GM12891 (cell line): ENCODE results near the gene DSC1. TPM values are rescaled to one million over a fixed set of nuclear protein-coding genes. Genes with fewer than 3 reads are reported as not detected.
A peak's percentile ranks its signal among the peaks of the same experiment; 100 is the strongest.

Experiments used
- DNase-seq: peaks from one replicate; pipeline ENCODE4 v3.0.0; 2011; ENCODE audit warnings: low spot score; ENCODE audit not compliant: insufficient read length
- FAIRE-seq: peaks from 2 replicates; lab custom pipeline; 2011; peaks lifted over from hg19 to GRCh38; lab: Jason Lieb, UNC
- PAX5 ChIP-seq: IDR thresholded peaks from 2 replicates; pipeline ENCODE4 v1.6.1; 2011; ENCODE audit warnings: low read length, moderate library complexity, mild to moderate bottlenecking; ENCODE audit not compliant: insufficient read depth, severe bottlenecking
- POLR2A ChIP-seq: IDR thresholded peaks from 2 replicates; pipeline ENCODE4 v1.6.1; 2011; ENCODE audit warnings: low read depth, low read length, control low read depth
- POLR2AphosphoS5 ChIP-seq: IDR thresholded peaks from 2 replicates; pipeline ENCODE4 v1.6.1; 2011; ENCODE audit warnings: low read depth, low read length, control low read depth
- POU2F2 ChIP-seq: IDR thresholded peaks from 2 replicates; pipeline ENCODE4 v1.6.1; 2011; ENCODE audit warnings: low read depth, mild to moderate bottlenecking, control low read depth, low read length, moderate library complexity
- SPI1 ChIP-seq: IDR thresholded peaks from 2 replicates; pipeline ENCODE4 v1.6.1; 2011; ENCODE audit warnings: low read depth, low read length, control low read depth
- TAF1 ChIP-seq: IDR thresholded peaks from 2 replicates; pipeline ENCODE4 v1.6.1; 2011; ENCODE audit warnings: low read depth, low read length, control low read depth
- polyA plus RNA-seq: library from polyadenylated mRNA; unstranded; fragments of >200 nt; gene quantifications from one replicate; pipeline ENCODE4 v1.2.1, GENCODE V29; 2012; ENCODE audit warnings: low read depth, missing spikeins, inconsistent platforms; ENCODE audit not compliant: missing spikeins

Gene DSC1, protein sequence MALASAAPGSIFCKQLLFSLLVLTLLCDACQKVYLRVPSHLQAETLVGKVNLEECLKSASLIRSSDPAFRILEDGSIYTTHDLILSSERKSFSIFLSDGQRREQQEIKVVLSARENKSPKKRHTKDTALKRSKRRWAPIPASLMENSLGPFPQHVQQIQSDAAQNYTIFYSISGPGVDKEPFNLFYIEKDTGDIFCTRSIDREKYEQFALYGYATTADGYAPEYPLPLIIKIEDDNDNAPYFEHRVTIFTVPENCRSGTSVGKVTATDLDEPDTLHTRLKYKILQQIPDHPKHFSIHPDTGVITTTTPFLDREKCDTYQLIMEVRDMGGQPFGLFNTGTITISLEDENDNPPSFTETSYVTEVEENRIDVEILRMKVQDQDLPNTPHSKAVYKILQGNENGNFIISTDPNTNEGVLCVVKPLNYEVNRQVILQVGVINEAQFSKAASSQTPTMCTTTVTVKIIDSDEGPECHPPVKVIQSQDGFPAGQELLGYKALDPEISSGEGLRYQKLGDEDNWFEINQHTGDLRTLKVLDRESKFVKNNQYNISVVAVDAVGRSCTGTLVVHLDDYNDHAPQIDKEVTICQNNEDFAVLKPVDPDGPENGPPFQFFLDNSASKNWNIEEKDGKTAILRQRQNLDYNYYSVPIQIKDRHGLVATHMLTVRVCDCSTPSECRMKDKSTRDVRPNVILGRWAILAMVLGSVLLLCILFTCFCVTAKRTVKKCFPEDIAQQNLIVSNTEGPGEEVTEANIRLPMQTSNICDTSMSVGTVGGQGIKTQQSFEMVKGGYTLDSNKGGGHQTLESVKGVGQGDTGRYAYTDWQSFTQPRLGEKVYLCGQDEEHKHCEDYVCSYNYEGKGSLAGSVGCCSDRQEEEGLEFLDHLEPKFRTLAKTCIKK
- polyA plus RNA-seq: not detected

DNA sequence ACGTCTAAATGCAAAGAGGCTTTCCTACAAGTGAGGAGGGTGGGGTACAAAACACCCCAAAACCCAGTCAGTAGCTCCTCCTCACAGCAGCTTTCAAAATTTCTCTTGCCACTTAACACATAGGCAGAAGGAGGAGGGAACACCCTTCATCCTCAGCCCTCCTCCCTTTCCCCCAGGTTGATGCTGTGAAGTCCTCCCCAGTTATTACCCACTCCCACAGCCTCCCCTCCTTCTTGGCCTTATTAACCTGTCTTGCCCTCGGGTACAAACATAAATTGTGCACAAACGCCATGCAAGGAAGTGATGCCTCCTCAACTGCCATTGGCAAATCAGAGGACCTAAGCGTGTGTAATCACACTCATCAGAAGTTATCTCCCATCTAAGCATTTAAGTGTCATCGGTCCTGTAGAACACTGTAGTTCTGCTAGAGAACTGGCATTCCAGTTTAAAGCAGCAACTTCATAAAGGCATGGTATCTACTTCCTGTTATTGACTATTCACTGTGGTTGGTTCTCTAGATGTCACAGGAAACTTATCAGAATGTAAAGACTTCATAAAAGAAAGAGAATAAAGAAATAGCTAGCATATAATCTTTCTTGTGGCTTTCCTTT, at the start of gene DSC1:
Gene DSC1, minus strand, starts transcription at position 32 of the 611 bp plus-strand sequence. CDS start 262 bp downstream, outside the sequence.
- TF ChIP-seq SPI1 (no peak), TAF1 (no peak), POU2F2 (no peak), POLR2AphosphoS5 (no peak), PAX5 (no peak), POLR2A (no peak)
- DNase-seq (no peak), FAIRE-seq (peak; percentile 33)

DNA sequence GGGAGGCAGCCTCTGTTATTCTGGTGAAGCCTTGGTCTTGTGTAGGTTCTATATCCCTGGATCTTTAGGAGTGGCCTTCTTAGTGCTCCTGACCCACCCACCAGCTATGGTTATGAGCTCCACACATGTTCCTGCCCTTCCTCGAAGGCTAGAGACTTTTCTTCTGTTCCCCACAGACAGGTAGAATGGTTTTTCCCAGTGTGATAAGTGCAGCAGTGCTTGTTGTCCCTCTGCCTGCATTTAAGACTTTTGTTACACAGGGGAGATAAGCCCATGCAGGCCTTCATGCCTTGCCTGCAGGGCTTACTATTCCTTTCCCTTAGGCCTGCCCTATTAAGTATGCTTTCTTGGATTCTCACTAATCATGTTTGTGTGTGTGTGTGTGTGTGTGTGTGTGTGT, 48.4 kb upstream of the DSC1 start:
- FAIRE-seq: no peak
- no peak for DNase-seq

DNA sequence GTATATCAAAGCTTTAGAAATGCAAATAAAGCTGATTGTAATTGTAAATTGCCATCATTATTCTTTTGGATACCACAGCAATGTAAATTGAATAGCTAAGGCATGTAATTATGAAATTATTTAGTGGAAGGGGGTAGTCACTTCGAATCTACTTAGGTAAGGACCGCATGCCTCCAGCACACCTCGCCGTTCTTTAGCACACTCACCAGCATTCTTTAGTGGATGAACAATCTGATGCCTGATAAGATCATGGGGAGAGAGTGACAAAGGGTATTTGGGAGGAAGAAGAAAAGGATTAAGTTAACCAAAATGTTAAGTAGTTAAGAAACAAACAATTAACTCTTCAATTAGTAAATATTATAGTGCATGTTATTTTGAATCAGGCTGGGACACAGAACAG, 46.4 kb upstream of the DSC1 start:
- FAIRE-seq: no peak
- no peak for TF ChIP-seq POLR2A
- TF ChIP-seq SPI1: no peak
- TF ChIP-seq PAX5: no peak
- no peak for TF ChIP-seq POU2F2
- TF ChIP-seq POLR2AphosphoS5: no peak
- no peak for TF ChIP-seq TAF1
- DNase-seq: no peak

More for the DNA sequence above, 48.4 kb upstream of the DSC1 start:
- TF ChIP-seq PAX5 (no peak), SPI1 (no peak), POLR2A (no peak), POU2F2 (no peak), POLR2AphosphoS5 (no peak), TAF1 (no peak)

DNA sequence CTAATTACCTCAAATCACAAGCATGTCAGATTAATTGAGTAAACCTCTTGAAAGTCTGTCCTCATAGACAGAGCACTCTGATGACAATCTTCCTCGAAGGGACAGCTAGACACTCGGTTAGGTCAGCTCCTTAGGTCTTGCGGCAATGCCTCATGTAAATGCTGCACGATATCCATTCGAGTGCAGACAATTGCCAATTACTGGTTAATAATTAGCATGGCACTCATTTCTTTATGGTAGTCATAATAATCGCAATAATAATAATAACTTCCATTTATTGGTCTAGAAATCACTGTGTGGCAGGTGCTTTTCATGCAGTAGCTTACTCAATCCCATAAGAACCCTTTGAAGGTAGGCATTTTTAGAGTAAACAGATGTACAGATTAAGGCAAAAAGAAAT, 44.7 kb upstream of the DSC1 start:
- DNase-seq (no peak), FAIRE-seq (no peak)
- TF ChIP-seq TAF1 (no peak), POU2F2 (no peak), POLR2A (no peak), POLR2AphosphoS5 (no peak), PAX5 (no peak), SPI1 (no peak)

DNA sequence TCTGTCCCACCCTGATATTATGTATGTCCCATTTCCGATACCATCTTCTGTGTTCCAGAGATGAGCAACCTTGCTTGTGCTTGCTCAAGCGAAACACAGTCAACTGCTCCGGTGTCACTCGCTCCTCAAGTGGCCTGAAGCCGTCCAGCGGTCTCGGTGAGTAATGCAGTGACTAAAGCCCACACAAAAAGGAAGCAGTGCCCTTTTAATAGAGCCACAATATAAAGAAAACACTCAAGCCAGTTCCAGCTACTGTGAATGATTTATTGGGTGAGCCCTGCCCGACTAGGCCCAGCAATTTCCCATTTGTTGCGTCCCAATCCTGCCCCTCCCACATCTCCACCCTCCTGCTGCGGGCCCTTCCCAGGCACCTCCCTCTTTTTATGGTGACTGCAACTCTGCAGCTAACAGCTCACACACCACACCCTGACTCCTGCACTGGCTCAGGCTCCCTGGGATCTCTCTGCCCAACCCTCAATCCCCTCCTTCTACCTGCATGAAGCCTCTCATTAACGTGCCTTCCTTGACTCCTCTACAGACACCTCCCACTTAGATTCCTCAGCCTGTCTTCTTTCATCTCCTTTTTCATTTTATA, 44.2 kb upstream of the DSC1 start:
- TF ChIP-seq TAF1: no peak
- peak; percentile 60; the same call in 1 of the 2 replicates for TF ChIP-seq POU2F2
- no peak for TF ChIP-seq SPI1
- peak; percentile 96 for TF ChIP-seq PAX5
- no peak for TF ChIP-seq POLR2AphosphoS5
- TF ChIP-seq POLR2A: no peak
- FAIRE-seq (peak; percentile 98), DNase-seq (peak; percentile 30)

DNA sequence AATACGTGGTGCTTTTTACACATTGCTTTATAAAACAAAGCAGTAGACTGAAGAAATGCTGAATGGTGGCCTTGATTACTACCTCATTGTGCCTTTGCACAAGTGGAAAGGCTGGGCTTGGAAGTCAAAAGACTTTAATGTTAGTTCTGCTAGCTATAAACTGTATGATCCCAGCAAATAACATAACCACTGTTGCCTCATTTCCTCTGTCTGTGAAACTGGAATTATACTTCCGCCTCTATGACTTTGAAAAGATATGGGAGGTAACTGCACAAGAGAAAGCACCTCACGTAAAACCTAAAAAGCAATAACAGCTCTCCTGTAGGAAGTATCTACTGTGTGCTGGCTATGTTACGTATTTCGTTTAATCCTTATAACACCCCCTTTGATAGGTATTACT, 43.4 kb upstream of the DSC1 start:
- DNase-seq (no peak), FAIRE-seq (peak; percentile 31)
- TF ChIP-seq PAX5 (no peak), POLR2A (no peak), TAF1 (no peak), POLR2AphosphoS5 (no peak), POU2F2 (no peak), SPI1 (no peak)

DNA sequence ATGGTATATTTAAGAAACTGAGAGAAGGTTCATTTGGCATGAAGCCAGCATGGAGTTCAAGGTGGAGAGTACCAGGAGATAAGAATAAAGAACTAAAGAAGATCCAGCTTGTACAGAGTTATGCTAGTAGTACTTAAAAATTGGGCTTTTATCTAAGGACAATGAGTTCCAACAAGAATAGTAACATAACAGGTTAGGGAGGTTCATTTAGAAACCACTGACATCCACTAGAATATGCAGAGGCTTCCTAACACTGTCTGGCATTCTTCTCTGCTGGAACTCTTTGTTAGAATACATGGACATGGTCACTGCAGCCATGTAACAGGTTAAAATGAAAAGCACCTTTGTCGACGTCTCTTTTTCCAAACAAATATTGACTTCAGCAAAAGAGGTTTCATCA, 42.6 kb upstream of the DSC1 start:
- FAIRE-seq (no peak), DNase-seq (no peak)
- TF ChIP-seq SPI1 (no peak), POU2F2 (no peak), PAX5 (no peak), POLR2AphosphoS5 (no peak), TAF1 (no peak)

DNA sequence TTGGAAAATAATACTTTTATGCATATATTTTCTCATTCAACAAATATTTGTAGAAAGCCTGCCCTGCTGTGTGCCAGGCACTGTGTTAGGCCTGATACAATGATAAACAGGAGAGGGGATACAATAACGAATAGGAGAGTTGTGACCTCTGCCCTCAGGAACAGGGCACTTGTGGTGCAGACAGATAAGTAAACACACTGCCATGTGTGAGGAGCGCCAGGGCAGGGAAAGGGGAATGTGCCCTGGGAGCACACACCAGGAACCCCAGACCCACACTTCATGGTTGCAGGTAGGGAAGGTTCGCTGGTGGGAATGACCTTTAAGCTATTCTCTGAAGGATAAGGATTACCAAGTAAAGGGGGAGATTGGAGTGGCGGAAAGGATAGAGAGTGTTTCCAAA, 42.2 kb upstream of the DSC1 start:
- no peak for DNase-seq
- TF ChIP-seq POU2F2: no peak
- no peak for TF ChIP-seq POLR2AphosphoS5
- TF ChIP-seq SPI1: no peak
- no peak for FAIRE-seq
